ENCODE measurements around the gene MAP7D1.

The MAP7D1 gene

DNA sequence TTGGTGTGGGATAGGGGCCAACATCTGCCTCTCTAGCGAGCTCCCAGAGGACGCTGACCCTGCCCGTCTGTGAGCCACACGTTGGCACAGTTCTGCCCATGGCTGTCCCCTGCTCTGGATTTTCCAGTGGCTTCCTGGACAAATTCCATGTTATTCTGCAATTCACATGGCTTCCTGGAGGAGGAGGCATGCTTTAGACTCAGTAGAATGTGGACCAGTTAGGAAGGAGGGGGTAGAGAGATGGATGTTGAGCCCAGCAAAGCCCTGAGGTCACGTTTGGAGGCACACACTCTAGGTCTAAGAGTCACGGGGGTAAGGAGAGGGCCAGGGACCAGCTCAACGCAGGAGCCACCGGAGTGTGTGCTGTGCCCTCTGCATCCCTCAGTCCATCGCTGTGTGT, 43.1 kb upstream of the MAP7D1 start:
- Histone ChIP-seq H4K20me1 (ENCODE audit: low read depth, low read length) (no peaks in the 10 kb centered on the region), H3K9ac (ENCODE audit: low read length) (no peak overlapping the region), H3K9me2 (replicated peaks; ENCODE audit: insufficient read depth, low read length) (no peaks in the 10 kb centered on the region), H3K79me2 (ENCODE audit: insufficient read depth, low read length) (no peaks in the 10 kb centered on the region), H3K9me3 (ENCODE audit: insufficient read depth, low read length) (no peaks in the 10 kb centered on the region), H3K4me3 (ENCODE audit: insufficient read depth, low read length, poor library complexity, severe bottlenecking) (no peak overlapping the region), H3K4me2 (ENCODE audit: low read depth, low read length, poor library complexity, severe bottlenecking) (no peak overlapping the region), H3K27me3 (ENCODE audit: low read length) (no peaks in the 10 kb centered on the region), H2AFZ (ENCODE audit: low read depth, low read length, severe bottlenecking) (no peak overlapping the region), H3K36me3 (ENCODE audit: low read length) (no peaks in the 10 kb centered on the region), H3F3A (ENCODE audit: insufficient read depth) (no peaks in the 10 kb centered on the region), H3K27ac (ENCODE audit: low read depth, low read length) (no peak overlapping the region)
- TF ChIP-seq, protein P1, sequence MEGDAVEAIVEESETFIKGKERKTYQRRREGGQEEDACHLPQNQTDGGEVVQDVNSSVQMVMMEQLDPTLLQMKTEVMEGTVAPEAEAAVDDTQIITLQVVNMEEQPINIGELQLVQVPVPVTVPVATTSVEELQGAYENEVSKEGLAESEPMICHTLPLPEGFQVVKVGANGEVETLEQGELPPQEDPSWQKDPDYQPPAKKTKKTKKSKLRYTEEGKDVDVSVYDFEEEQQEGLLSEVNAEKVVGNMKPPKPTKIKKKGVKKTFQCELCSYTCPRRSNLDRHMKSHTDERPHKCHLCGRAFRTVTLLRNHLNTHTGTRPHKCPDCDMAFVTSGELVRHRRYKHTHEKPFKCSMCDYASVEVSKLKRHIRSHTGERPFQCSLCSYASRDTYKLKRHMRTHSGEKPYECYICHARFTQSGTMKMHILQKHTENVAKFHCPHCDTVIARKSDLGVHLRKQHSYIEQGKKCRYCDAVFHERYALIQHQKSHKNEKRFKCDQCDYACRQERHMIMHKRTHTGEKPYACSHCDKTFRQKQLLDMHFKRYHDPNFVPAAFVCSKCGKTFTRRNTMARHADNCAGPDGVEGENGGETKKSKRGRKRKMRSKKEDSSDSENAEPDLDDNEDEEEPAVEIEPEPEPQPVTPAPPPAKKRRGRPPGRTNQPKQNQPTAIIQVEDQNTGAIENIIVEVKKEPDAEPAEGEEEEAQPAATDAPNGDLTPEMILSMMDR (IDR thresholded peaks at IDR 0.05; ENCODE audit: insufficient read depth, low read length, poor library complexity, severe bottlenecking): no peak
- no peak for TF ChIP-seq EZH2phosphoT487 (conservative IDR thresholded peaks at IDR 0.05; ENCODE audit: low read length)

DNA sequence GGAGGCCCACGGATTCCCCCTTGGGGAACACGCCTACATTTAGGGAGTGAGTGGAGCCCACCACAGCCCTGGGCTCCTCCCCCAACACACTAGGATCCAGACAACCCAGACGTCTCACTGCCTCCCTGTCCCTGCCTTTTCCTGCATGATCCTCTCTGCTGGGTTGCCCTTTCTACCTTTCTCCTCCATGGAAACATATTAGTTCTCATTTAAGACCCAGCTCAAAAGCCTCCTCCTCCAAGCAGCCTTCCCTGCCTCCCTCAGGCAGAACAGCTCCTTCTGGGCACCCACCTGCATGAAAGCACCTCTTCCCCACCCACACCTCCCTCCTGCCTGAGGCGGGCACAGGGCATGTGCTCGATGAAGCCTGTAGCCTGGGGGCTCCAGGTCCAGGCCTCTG, 41.6 kb upstream of the MAP7D1 start:
- Histone ChIP-seq H3K9me3 (ENCODE audit: insufficient read depth, low read length) (no peaks in the 10 kb centered on the region), H3K36me3 (ENCODE audit: low read length) (no peaks in the 10 kb centered on the region), H3K9ac (ENCODE audit: low read length) (no peak overlapping the region), H4K20me1 (ENCODE audit: low read depth, low read length) (no peaks in the 10 kb centered on the region), H3K4me3 (ENCODE audit: insufficient read depth, low read length, poor library complexity, severe bottlenecking) (no peak overlapping the region), H3K4me2 (ENCODE audit: low read depth, low read length, poor library complexity, severe bottlenecking) (no peak overlapping the region), H2AFZ (ENCODE audit: low read depth, low read length, severe bottlenecking) (no peak overlapping the region), H3K27ac (ENCODE audit: low read depth, low read length) (no peak overlapping the region), H3K9me2 (replicated peaks; ENCODE audit: insufficient read depth, low read length) (no peaks in the 10 kb centered on the region), H3K79me2 (ENCODE audit: insufficient read depth, low read length) (no peaks in the 10 kb centered on the region), H3K27me3 (ENCODE audit: low read length) (no peaks in the 10 kb centered on the region), H3F3A (ENCODE audit: insufficient read depth) (no peaks in the 10 kb centered on the region)
- TF ChIP-seq EZH2phosphoT487 (conservative IDR thresholded peaks at IDR 0.05; ENCODE audit: low read length): no peak
- TF ChIP-seq, protein P1 (IDR thresholded peaks at IDR 0.05; ENCODE audit: insufficient read depth, low read length, poor library complexity, severe bottlenecking): no peak

DNA sequence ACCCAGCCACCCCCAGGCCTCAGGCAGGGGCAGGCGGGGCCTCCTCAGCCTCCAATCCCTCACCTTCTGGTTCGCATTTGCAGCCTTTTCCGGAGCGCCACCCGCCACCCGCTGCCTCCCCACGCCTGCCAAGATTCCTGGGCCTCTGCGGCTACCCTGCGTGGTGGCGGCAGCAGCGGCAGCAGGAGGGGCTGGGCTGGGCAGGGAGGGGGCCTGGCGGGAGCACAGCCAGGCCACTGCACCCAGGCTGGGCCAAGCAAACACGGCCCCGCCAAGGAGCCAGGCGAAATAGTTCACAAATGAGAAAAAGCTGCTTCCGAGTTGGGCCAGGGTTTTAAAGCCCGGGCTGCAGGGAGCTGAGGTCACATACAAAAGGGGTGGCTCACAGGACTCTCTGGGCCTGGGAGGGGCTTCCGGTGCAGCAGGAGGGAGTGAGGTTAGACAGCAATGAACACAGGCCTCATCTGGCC, 40.7 kb upstream of the MAP7D1 start:
- Histone ChIP-seq H3K4me2 (ENCODE audit: low read depth, low read length, poor library complexity, severe bottlenecking) (no peak overlapping the region), H3K9me2 (replicated peaks; ENCODE audit: insufficient read depth, low read length) (no peaks in the 10 kb centered on the region)

More for the DNA sequence above, 40.7 kb upstream of the MAP7D1 start:
- H3K27me3 ChIP-seq (ENCODE audit: low read length): no peaks in the 10 kb centered on the region
- no peak overlapping the region for H3K4me3 ChIP-seq (ENCODE audit: insufficient read depth, low read length, poor library complexity, severe bottlenecking)
- H3K36me3 ChIP-seq (ENCODE audit: low read length): no peaks in the 10 kb centered on the region
- H3K9ac ChIP-seq (ENCODE audit: low read length): no peak overlapping the region
- H4K20me1 ChIP-seq (ENCODE audit: low read depth, low read length): no peaks in the 10 kb centered on the region
- TF ChIP-seq EZH2phosphoT487 (conservative IDR thresholded peaks at IDR 0.05; ENCODE audit: low read length): no peak
- TF ChIP-seq, protein P1 (IDR thresholded peaks at IDR 0.05; ENCODE audit: insufficient read depth, low read length, poor library complexity, severe bottlenecking): no peak
- H3K79me2 ChIP-seq (ENCODE audit: insufficient read depth, low read length): no peaks in the 10 kb centered on the region
- H2AFZ ChIP-seq (ENCODE audit: low read depth, low read length, severe bottlenecking): no peak overlapping the region
- H3F3A ChIP-seq (ENCODE audit: insufficient read depth): no peaks in the 10 kb centered on the region
- no peaks in the 10 kb centered on the region for H3K9me3 ChIP-seq (ENCODE audit: insufficient read depth, low read length)
- no peak overlapping the region for H3K27ac ChIP-seq (ENCODE audit: low read depth, low read length)

All from SU-DHL-6 (cell line).